GM23338 (cell line): ENCODE data around the gene BTC. TPM values are rescaled to one million over a fixed set of nuclear protein-coding genes. Genes with fewer than 3 reads are reported as not detected.

ENCODE experiments used
- ATAC-seq: fragments of 200-7000 bp; cut with Tn5 transposase; 3 replicates; pipeline ENCODE4 v1.9.1; 2020
- DNase-seq: peaks from one replicate; pipeline ENCODE4 v3.0.0-alpha.2; 2015; ENCODE audit warnings: low spot score
- H2AFZ ChIP-seq: fragments of 200-600 bp; sonication (generic); 2 replicates; pipeline ENCODE4 v1.8.0; 2016; ENCODE audit warnings: antibody characterized with exemption, mild to moderate bottlenecking, moderate library complexity
- H3F3A ChIP-seq: fragments of 200-600 bp; sonication (generic); replicated peaks from 2 replicates; pipeline ENCODE4 v1.8.0; 2017; ENCODE audit warnings: antibody characterized with exemption, mixed run types, low read depth
- H3K27ac ChIP-seq: fragments of 200-600 bp; sonication (generic); 2 replicates; pipeline ENCODE4 v1.6.1; 2016; ENCODE audit warnings: low read depth
- H3K27me3 ChIP-seq: fragments of 200-600 bp; sonication (generic); 2 replicates; pipeline ENCODE4 v1.8.0; 2016; ENCODE audit warnings: mild to moderate bottlenecking, mixed run types, moderate library complexity; ENCODE audit not compliant: insufficient read depth
- H3K36me3 ChIP-seq: fragments of 200-600 bp; sonication (generic); 2 replicates; pipeline ENCODE4 v1.8.0; 2016; ENCODE audit warnings: mild to moderate bottlenecking; ENCODE audit not compliant: insufficient read depth
- H3K4me1 ChIP-seq: fragments of 200-600 bp; sonication (generic); 2 replicates; pipeline ENCODE4 v1.8.0; 2016; ENCODE audit warnings: mild to moderate bottlenecking, moderate library complexity; ENCODE audit not compliant: insufficient read depth
- H3K4me2 ChIP-seq: fragments of 200-600 bp; sonication (generic); 2 replicates; pipeline ENCODE4 v1.7.1; 2017; ENCODE audit warnings: mixed run types
- H3K4me3 ChIP-seq: fragments of 200-600 bp; sonication (generic); 2 replicates; pipeline ENCODE4 v1.6.1; 2016; ENCODE audit warnings: mixed run types
- H3K79me2 ChIP-seq: fragments of 200-600 bp; sonication (generic); replicated peaks from 2 replicates; pipeline ENCODE4 v1.8.0; 2017; ENCODE audit warnings: mild to moderate bottlenecking; ENCODE audit not compliant: insufficient read depth
- H3K9me2 ChIP-seq: fragments of 200-600 bp; sonication (generic); 2 replicates; pipeline ENCODE4 v1.8.0; 2017; ENCODE audit not compliant: insufficient read depth
- H4K20me1 ChIP-seq: fragments of 200-600 bp; sonication (generic); replicated peaks from 2 replicates; pipeline ENCODE4 v1.8.0; 2017; ENCODE audit warnings: mild to moderate bottlenecking; ENCODE audit not compliant: insufficient read depth
- H3K27ac Mint-ChIP-seq: 2 replicates; pipeline ENCODE4 v1.8.0; 2020; ENCODE audit warnings: inconsistent platforms, mild to moderate bottlenecking, moderate library complexity, mixed read lengths
- H3K27me3 Mint-ChIP-seq: 3 replicates; pipeline ENCODE4 v1.8.0; 2022; ENCODE audit warnings: low read depth, mild to moderate bottlenecking, moderate library complexity, mixed read lengths, inconsistent platforms; ENCODE audit not compliant: insufficient read depth, poor library complexity
- H3K36me3 Mint-ChIP-seq: 3 replicates; pipeline ENCODE4 v1.8.0; 2021; ENCODE audit warnings: low read depth, mild to moderate bottlenecking, inconsistent platforms, moderate library complexity, mixed read lengths
- H3K4me1 Mint-ChIP-seq: 3 replicates; pipeline ENCODE4 v1.8.0; 2020; ENCODE audit warnings: mild to moderate bottlenecking, inconsistent platforms, mixed read lengths
- H3K4me3 Mint-ChIP-seq: 3 replicates; pipeline ENCODE4 v1.8.0; 2021; ENCODE audit warnings: moderate library complexity, mild to moderate bottlenecking, inconsistent platforms, mixed read lengths
- H3K9me3 Mint-ChIP-seq: 3 replicates; pipeline ENCODE4 v1.8.0; 2020; ENCODE audit warnings: moderate library complexity, mild to moderate bottlenecking, inconsistent platforms, mixed read lengths
- CTCF ChIP-seq, 2 experiments: fragments of 200-600 bp in 1 of 2; sonication (generic) in 1 of 2; conservative IDR thresholded peaks; 2 replicates each; pipeline versions ENCODE4 v1.5.1 to v1.6.1; 2016 to 2017; ENCODE audit warnings: antibody characterized with exemption in 2 of 2, low read depth in 2 of 2, mild to moderate bottlenecking in 2 of 2, moderate library complexity in 1 of 2
- EZH2 ChIP-seq: fragments of 200-600 bp; sonication (generic); IDR thresholded peaks from one replicate; pipeline ENCODE4 v1.8.0; 2017; ENCODE audit warnings: antibody characterized with exemption, mild to moderate bottlenecking, low read depth; ENCODE audit not compliant: unreplicated experiment
- JUNB ChIP-seq: IDR thresholded peaks from one replicate; pipeline ENCODE4 v1.6.1; 2016; ENCODE audit warnings: antibody characterized with exemption; ENCODE audit not compliant: unreplicated experiment
- POLR2AphosphoS5 ChIP-seq: IDR thresholded peaks from 2 replicates; pipeline ENCODE4 v1.6.1; 2016; ENCODE audit warnings: antibody characterized with exemption, low read depth
- ZNF114 ChIP-seq: fragments of 250-450 bp; sonication (Bioruptor Pico); IDR thresholded peaks from 2 replicates; pipeline ENCODE4 v1.5.0; 2020; ENCODE audit warnings: mild to moderate bottlenecking, moderate library complexity
- ZNF331 ChIP-seq: fragments of 250-450 bp; sonication (Bioruptor Pico); IDR thresholded peaks from 2 replicates; pipeline ENCODE4 v1.5.0; 2020; ENCODE audit warnings: low read depth, mild to moderate bottlenecking, moderate library complexity
- ZNF462 ChIP-seq: fragments of 250-450 bp; sonication (Bioruptor Pico); IDR thresholded peaks from 2 replicates; pipeline ENCODE4 v1.5.0; 2020; ENCODE audit warnings: mild to moderate bottlenecking, moderate library complexity
- polyA plus RNA-seq: library from polyadenylated mRNA; unstranded; fragments of >200 nt; fragmentation: Nextera tagmentation; extraction: Ambion mirVana; gene quantifications from 2 replicates; pipeline ENCODE4 v1.2.1, GENCODE V29; 2016
- total RNA-seq: library from RNA; depleted of rRNA; stranded (reverse); fragments of >200 nt; shearing (Covaris generic); gene quantifications from 2 replicates; pipeline ENCODE4 v1.2.3, GENCODE V29; 2014
- TF ChIP-seq, protein P1 (sequence below): IDR thresholded peaks from 2 replicates; pipeline ENCODE4 v1.6.1; 2016; ENCODE audit warnings: antibody characterized with exemption
- TF ChIP-seq, protein P2 (sequence below): IDR thresholded peaks from one replicate; pipeline ENCODE4 v1.6.1; 2018; ENCODE audit warnings: antibody characterized with exemption; ENCODE audit not compliant: unreplicated experiment

BTC gene
- total and polyA plus RNA-seq, 2 experiments from 2014 or later = 0.18 to 0.59 TPM

DNA sequence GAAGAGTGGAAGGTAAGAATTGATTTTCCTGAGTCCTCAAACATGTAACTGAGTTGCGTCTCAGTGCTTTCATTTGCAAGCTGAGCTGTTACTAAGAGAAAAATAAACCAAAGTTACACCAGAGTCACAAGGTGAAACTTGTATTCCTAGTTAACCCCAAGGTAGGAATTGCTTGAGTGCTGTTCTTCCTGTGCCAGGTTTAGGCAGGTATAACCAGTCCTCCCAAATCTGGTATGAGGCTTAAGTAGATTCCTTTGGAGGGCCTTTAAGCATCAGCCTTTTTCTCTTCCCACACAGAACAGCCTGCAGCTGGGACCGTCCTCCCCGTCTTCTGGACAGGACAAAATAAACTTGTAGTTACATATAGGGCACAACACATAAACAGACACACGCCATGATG lies 2.3 kb upstream of the BTC start:
- TF ChIP-seq CTCF (conservative IDR thresholded peaks at IDR 0.05; ENCODE audit: low read depth in 2 of 2) (no peak), EZH2 (no peak), JUNB (no peak), ZNF114 (no peak), ZNF331 (CRISPR knock-in tag) (no peak), POLR2AphosphoS5 (no peak), ZNF462 (CRISPR knock-in tag) (no peak)
- TF ChIP-seq, protein P1, sequence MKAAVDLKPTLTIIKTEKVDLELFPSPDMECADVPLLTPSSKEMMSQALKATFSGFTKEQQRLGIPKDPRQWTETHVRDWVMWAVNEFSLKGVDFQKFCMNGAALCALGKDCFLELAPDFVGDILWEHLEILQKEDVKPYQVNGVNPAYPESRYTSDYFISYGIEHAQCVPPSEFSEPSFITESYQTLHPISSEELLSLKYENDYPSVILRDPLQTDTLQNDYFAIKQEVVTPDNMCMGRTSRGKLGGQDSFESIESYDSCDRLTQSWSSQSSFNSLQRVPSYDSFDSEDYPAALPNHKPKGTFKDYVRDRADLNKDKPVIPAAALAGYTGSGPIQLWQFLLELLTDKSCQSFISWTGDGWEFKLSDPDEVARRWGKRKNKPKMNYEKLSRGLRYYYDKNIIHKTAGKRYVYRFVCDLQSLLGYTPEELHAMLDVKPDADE = no peak
- TF ChIP-seq, protein P2, sequence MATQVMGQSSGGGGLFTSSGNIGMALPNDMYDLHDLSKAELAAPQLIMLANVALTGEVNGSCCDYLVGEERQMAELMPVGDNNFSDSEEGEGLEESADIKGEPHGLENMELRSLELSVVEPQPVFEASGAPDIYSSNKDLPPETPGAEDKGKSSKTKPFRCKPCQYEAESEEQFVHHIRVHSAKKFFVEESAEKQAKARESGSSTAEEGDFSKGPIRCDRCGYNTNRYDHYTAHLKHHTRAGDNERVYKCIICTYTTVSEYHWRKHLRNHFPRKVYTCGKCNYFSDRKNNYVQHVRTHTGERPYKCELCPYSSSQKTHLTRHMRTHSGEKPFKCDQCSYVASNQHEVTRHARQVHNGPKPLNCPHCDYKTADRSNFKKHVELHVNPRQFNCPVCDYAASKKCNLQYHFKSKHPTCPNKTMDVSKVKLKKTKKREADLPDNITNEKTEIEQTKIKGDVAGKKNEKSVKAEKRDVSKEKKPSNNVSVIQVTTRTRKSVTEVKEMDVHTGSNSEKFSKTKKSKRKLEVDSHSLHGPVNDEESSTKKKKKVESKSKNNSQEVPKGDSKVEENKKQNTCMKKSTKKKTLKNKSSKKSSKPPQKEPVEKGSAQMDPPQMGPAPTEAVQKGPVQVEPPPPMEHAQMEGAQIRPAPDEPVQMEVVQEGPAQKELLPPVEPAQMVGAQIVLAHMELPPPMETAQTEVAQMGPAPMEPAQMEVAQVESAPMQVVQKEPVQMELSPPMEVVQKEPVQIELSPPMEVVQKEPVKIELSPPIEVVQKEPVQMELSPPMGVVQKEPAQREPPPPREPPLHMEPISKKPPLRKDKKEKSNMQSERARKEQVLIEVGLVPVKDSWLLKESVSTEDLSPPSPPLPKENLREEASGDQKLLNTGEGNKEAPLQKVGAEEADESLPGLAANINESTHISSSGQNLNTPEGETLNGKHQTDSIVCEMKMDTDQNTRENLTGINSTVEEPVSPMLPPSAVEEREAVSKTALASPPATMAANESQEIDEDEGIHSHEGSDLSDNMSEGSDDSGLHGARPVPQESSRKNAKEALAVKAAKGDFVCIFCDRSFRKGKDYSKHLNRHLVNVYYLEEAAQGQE = no peak
- Histone ChIP-seq H3K4me3 (no peak overlapping the region), H3K27ac (no peak overlapping the region), H2AFZ (peak overlapping the region; percentile 44), H3K4me2 (no peak overlapping the region), H3K27me3 (peaks cover 14% of the 10 kb centered on the region), H4K20me1 (no peaks in the 10 kb centered on the region), H3F3A (no peaks in the 10 kb centered on the region), H3K79me2 (no peaks in the 10 kb centered on the region), H3K4me1 (peaks cover 20% of the 10 kb centered on the region; the same call in 1 of the 2 replicates), H3K9me2 (no peaks in the 10 kb centered on the region), H3K36me3 (no peaks in the 10 kb centered on the region)
- Mint-ChIP-seq H3K27ac (no peak overlapping the region), H3K36me3 (no peaks in the 10 kb centered on the region), H3K4me3 (no peak overlapping the region), H3K4me1 (peaks cover 19% of the 10 kb centered on the region), H3K9me3 (no peaks in the 10 kb centered on the region), H3K27me3 (peaks cover 22% of the 10 kb centered on the region)
- ATAC-seq = no peak
- DNase-seq = no peak
